ENCODE measurements around the gene VPS4A. TPM values are rescaled to one million over a fixed set of nuclear protein-coding genes. Genes with fewer than 3 reads are reported as not detected.

Gene VPS4A
- total RNA-seq, 4 donors from 2014 or later = 41.9 to 46.5 (median 43.6) TPM

GRCh38 chr16:69309316-69309715 lies 1.8 kb upstream of the VPS4A start:
- WGBS = 84% methylated on average over 12 of the region's 12 CpGs
- no peak for DNase-seq (ENCODE audit: extremely low spot score)
- intact Hi-C loops (cut with DNase I) = no loop called here

GRCh38 chr16:69311533-69312387 lies 610 bp downstream of the VPS4A start:
- WGBS = 2% methylated on average over 26 of the region's 59 CpGs
- Histone ChIP-seq H3K36me3 (peaks cover 19 to 37% (median 34%) of the 10 kb centered on the region in 4 donors), H3K4me3 (peak overlapping the region; percentile 76 to 97 (median 86)), H3K9me3 (no peaks in the 10 kb centered on the region), H3K27me3 (no peaks in the 10 kb centered on the region), H3K4me1 (peaks cover 21 to 43% (median 35%) of the 10 kb centered on the region in 4 donors), H3K27ac (replicated peaks in 1 of 4) (peak overlapping the region; percentile 82 to 94 (median 91))
- intact Hi-C loops (cut with DNase I) = no loop called here
- TF ChIP-seq CTCF (IDR thresholded peaks at IDR 0.05) = no peak
- no peak for DNase-seq (ENCODE audit: extremely low spot score)

More at GRCh38 chr16:69309316-69309715, 1.8 kb upstream of the VPS4A start:
- Histone ChIP-seq H3K36me3 (peaks cover 4 to 13% (median 10%) of the 10 kb centered on the region in 4 donors), H3K4me1 (peaks cover 17 to 33% (median 28%) of the 10 kb centered on the region in 4 donors), H3K27me3 (no peaks in the 10 kb centered on the region), H3K27ac (replicated peaks in 1 of 4) (peak overlapping the region in 1 of 4 donors; percentile 78), H3K9me3 (no peaks in the 10 kb centered on the region), H3K4me3 (no peak overlapping the region)
- TF ChIP-seq POLR2AphosphoS5 (IDR thresholded peaks at IDR 0.05) (peak in 1 of 2 donors; percentile 18), POLR2A (IDR thresholded peaks at IDR 0.05; ENCODE audit: low read depth) (no peak), EP300 (IDR thresholded peaks at IDR 0.05) (no peak), CTCF (IDR thresholded peaks at IDR 0.05) (no peak)

GRCh38 chr16:69313469-69313868 lies 2.3 kb downstream of the VPS4A start:
- Histone ChIP-seq H3K4me3 (no peak overlapping the region), H3K27me3 (no peaks in the 10 kb centered on the region), H3K4me1 (peaks cover 21 to 43% (median 35%) of the 10 kb centered on the region in 4 donors), H3K9me3 (no peaks in the 10 kb centered on the region), H3K27ac (replicated peaks in 1 of 4) (no peak overlapping the region), H3K36me3 (peaks cover 35 to 54% (median 50%) of the 10 kb centered on the region in 4 donors)
- 93% methylated on average over 5 of the region's 5 CpGs for WGBS
- TF ChIP-seq EP300 (IDR thresholded peaks at IDR 0.05) = no peak
- TF ChIP-seq POLR2AphosphoS5 (IDR thresholded peaks at IDR 0.05) = no peak
- TF ChIP-seq POLR2A (IDR thresholded peaks at IDR 0.05; ENCODE audit: low read depth) = no peak
- no peak for TF ChIP-seq CTCF (IDR thresholded peaks at IDR 0.05)
- intact Hi-C loops (cut with DNase I) = no loop called here
- DNase-seq (ENCODE audit: extremely low spot score) = no peak

- Histone ChIP-seq H3K27me3 (no peaks in the 10 kb centered on the region), H3K9me3 (no peaks in the 10 kb centered on the region), H3K4me1 (peaks cover 21 to 43% (median 35%) of the 10 kb centered on the region in 4 donors), H3K4me3 (no peak overlapping the region), H3K36me3 (peaks cover 45 to 65% (median 61%) of the 10 kb centered on the region in 4 donors), H3K27ac (replicated peaks in 1 of 4) (no peak overlapping the region)
- TF ChIP-seq EP300 (IDR thresholded peaks at IDR 0.05) = no peak
- no peak for TF ChIP-seq CTCF (IDR thresholded peaks at IDR 0.05)
- TF ChIP-seq POLR2AphosphoS5 (IDR thresholded peaks at IDR 0.05) = no peak
- intact Hi-C loops (cut with DNase I) = no loop called here
- DNase-seq (ENCODE audit: extremely low spot score) = no peak
- 87% methylated on average over 10 of the region's 11 CpGs for WGBS
Measured at GRCh38 chr16:69314534-69314933, 3.4 kb downstream of the VPS4A start.

Measured in esophagus muscularis mucosa (tissue), 4 donors.